GM23338 (cell line): Measurements from ENCODE around the gene UPK1B. TPM values are rescaled to one million over a fixed set of nuclear protein-coding genes. Genes with fewer than 3 reads are reported as not detected.

Experiments
- ATAC-seq: fragments of 200-7000 bp; cut with Tn5 transposase; 3 replicates; pipeline ENCODE4 v1.9.1; 2020
- DNase-seq: peaks from one replicate; pipeline ENCODE4 v3.0.0-alpha.2; 2015; ENCODE audit warnings: low spot score
- H2AFZ ChIP-seq: fragments of 200-600 bp; sonication (generic); 2 replicates; pipeline ENCODE4 v1.8.0; 2016; ENCODE audit warnings: antibody characterized with exemption, mild to moderate bottlenecking, moderate library complexity
- H3F3A ChIP-seq: fragments of 200-600 bp; sonication (generic); replicated peaks from 2 replicates; pipeline ENCODE4 v1.8.0; 2017; ENCODE audit warnings: antibody characterized with exemption, mixed run types, low read depth
- H3K27ac ChIP-seq: fragments of 200-600 bp; sonication (generic); 2 replicates; pipeline ENCODE4 v1.6.1; 2016; ENCODE audit warnings: low read depth
- H3K27me3 ChIP-seq: fragments of 200-600 bp; sonication (generic); 2 replicates; pipeline ENCODE4 v1.8.0; 2016; ENCODE audit warnings: mild to moderate bottlenecking, mixed run types, moderate library complexity; ENCODE audit not compliant: insufficient read depth
- H3K36me3 ChIP-seq: fragments of 200-600 bp; sonication (generic); 2 replicates; pipeline ENCODE4 v1.8.0; 2016; ENCODE audit warnings: mild to moderate bottlenecking; ENCODE audit not compliant: insufficient read depth
- H3K4me1 ChIP-seq: fragments of 200-600 bp; sonication (generic); 2 replicates; pipeline ENCODE4 v1.8.0; 2016; ENCODE audit warnings: mild to moderate bottlenecking, moderate library complexity; ENCODE audit not compliant: insufficient read depth
- H3K4me2 ChIP-seq: fragments of 200-600 bp; sonication (generic); 2 replicates; pipeline ENCODE4 v1.7.1; 2017; ENCODE audit warnings: mixed run types
- H3K4me3 ChIP-seq: fragments of 200-600 bp; sonication (generic); 2 replicates; pipeline ENCODE4 v1.6.1; 2016; ENCODE audit warnings: mixed run types
- H3K79me2 ChIP-seq: fragments of 200-600 bp; sonication (generic); replicated peaks from 2 replicates; pipeline ENCODE4 v1.8.0; 2017; ENCODE audit warnings: mild to moderate bottlenecking; ENCODE audit not compliant: insufficient read depth
- H3K9me2 ChIP-seq: fragments of 200-600 bp; sonication (generic); 2 replicates; pipeline ENCODE4 v1.8.0; 2017; ENCODE audit not compliant: insufficient read depth
- H4K20me1 ChIP-seq: fragments of 200-600 bp; sonication (generic); replicated peaks from 2 replicates; pipeline ENCODE4 v1.8.0; 2017; ENCODE audit warnings: mild to moderate bottlenecking; ENCODE audit not compliant: insufficient read depth
- H3K27ac Mint-ChIP-seq: 2 replicates; pipeline ENCODE4 v1.8.0; 2020; ENCODE audit warnings: inconsistent platforms, mild to moderate bottlenecking, moderate library complexity, mixed read lengths
- H3K27me3 Mint-ChIP-seq: 3 replicates; pipeline ENCODE4 v1.8.0; 2022; ENCODE audit warnings: low read depth, mild to moderate bottlenecking, moderate library complexity, mixed read lengths, inconsistent platforms; ENCODE audit not compliant: insufficient read depth, poor library complexity
- H3K36me3 Mint-ChIP-seq: 3 replicates; pipeline ENCODE4 v1.8.0; 2021; ENCODE audit warnings: low read depth, mild to moderate bottlenecking, inconsistent platforms, moderate library complexity, mixed read lengths
- H3K4me1 Mint-ChIP-seq: 3 replicates; pipeline ENCODE4 v1.8.0; 2020; ENCODE audit warnings: mild to moderate bottlenecking, inconsistent platforms, mixed read lengths
- H3K4me3 Mint-ChIP-seq: 3 replicates; pipeline ENCODE4 v1.8.0; 2021; ENCODE audit warnings: moderate library complexity, mild to moderate bottlenecking, inconsistent platforms, mixed read lengths
- H3K9me3 Mint-ChIP-seq: 3 replicates; pipeline ENCODE4 v1.8.0; 2020; ENCODE audit warnings: moderate library complexity, mild to moderate bottlenecking, inconsistent platforms, mixed read lengths
- REST ChIP-seq: IDR thresholded peaks from one replicate; pipeline ENCODE4 v1.6.1; 2018; ENCODE audit warnings: antibody characterized with exemption; ENCODE audit not compliant: unreplicated experiment
- ZNF462 ChIP-seq: fragments of 250-450 bp; sonication (Bioruptor Pico); IDR thresholded peaks from 2 replicates; pipeline ENCODE4 v1.5.0; 2020; ENCODE audit warnings: mild to moderate bottlenecking, moderate library complexity
- polyA plus RNA-seq: library from polyadenylated mRNA; unstranded; fragments of >200 nt; fragmentation: Nextera tagmentation; extraction: Ambion mirVana; gene quantifications from 2 replicates; pipeline ENCODE4 v1.2.1, GENCODE V29; 2016
- total RNA-seq: library from RNA; depleted of rRNA; stranded (reverse); fragments of >200 nt; shearing (Covaris generic); gene quantifications from 2 replicates; pipeline ENCODE4 v1.2.3, GENCODE V29; 2014; rRNA removed

Gene UPK1B
- total and polyA plus RNA-seq, 2 experiments from 2014 or later = 0.39 to 0.66 TPM

- H3K27me3 Mint-ChIP-seq = peaks cover 7% of the 10 kb centered on the region
- H3K4me2 ChIP-seq = no peak overlapping the region
- no peak overlapping the region for H3K27ac ChIP-seq
- no peaks in the 10 kb centered on the region for H3K27me3 ChIP-seq
- no peak overlapping the region for H3K4me3 ChIP-seq
- H3K4me1 Mint-ChIP-seq = no peaks in the 10 kb centered on the region; the same call in 2 of the 3 replicates
- ATAC-seq = no peak
- H3K27ac Mint-ChIP-seq = no peak overlapping the region
- no peaks in the 10 kb centered on the region for H3F3A ChIP-seq
- no peak for DNase-seq
- no peaks in the 10 kb centered on the region; the same call in 1 of the 2 replicates for H3K79me2 ChIP-seq
- peaks cover 47% of the 10 kb centered on the region for H3K9me3 Mint-ChIP-seq
- peaks cover 4% of the 10 kb centered on the region; the same call in 1 of the 2 replicates for H3K36me3 ChIP-seq
- no peaks in the 10 kb centered on the region for H4K20me1 ChIP-seq
- TF ChIP-seq ZNF462 (CRISPR knock-in tag) = no peak
- TF ChIP-seq REST = no peak
- peak overlapping the region; percentile 34; the same call in 1 of the 2 replicates for H2AFZ ChIP-seq
- 0 out of 2 replicates have a peak, but pooled peaks cover 5% of the 10 kb centered on the region for H3K9me2 ChIP-seq
- H3K4me3 Mint-ChIP-seq = no peak overlapping the region
- peaks cover 14% of the 10 kb centered on the region; the same call in 2 of the 3 replicates for H3K36me3 Mint-ChIP-seq
- H3K4me1 ChIP-seq = peaks cover 4% of the 10 kb centered on the region
Measured at GRCh38 chr3:119245778-119246177, 72.4 kb downstream of the UPK1B start.

Other genes starting within 250 kb of the UPK1B start
- 1.8 and 3.3 TPM in 2 replicates for gene IGSF11, start 138.8 kb upstream of the UPK1B start, total RNA-seq
- gene IGSF11, start 138.8 kb upstream of the UPK1B start, polyA plus RNA-seq = 0.68 and 1.0 TPM in 2 replicates
- gene TEX55, start 27.4 kb upstream of the UPK1B start, total RNA-seq = 0.17 and 0.27 TPM in 2 replicates
- not detected in 2 replicates for gene TEX55, start 27.4 kb upstream of the UPK1B start, polyA plus RNA-seq
- gene B4GALT4, start 67.3 kb downstream of the UPK1B start, total RNA-seq = 37.9 and 45.3 TPM in 2 replicates
- gene B4GALT4, start 67.3 kb downstream of the UPK1B start, polyA plus RNA-seq = 35.2 and 38.3 TPM in 2 replicates
- gene ARHGAP31, start 120.8 kb downstream of the UPK1B start, total RNA-seq = 4.2 and 4.3 TPM in 2 replicates
- 0.61 and 1.2 TPM in 2 replicates for gene ARHGAP31, start 120.8 kb downstream of the UPK1B start, polyA plus RNA-seq